Esophagus squamous epithelium (tissue), 5 donors: ENCODE measurements around the gene POLRMT. TPM values are rescaled to one million over a fixed set of nuclear protein-coding genes. Genes with fewer than 3 reads are reported as not detected.

ENCODE experiments used
- DNase-seq: peaks from one replicate; lab custom pipeline; 2025; lab: John Stamatoyannopoulos, UW
- H3K27ac ChIP-seq, 4 donors: fragments of 200-600 bp; sonication (generic); one replicate each; pipeline ENCODE4 v1.5.1; 2016 to 2019; ENCODE audit warnings: mild to moderate bottlenecking in 1 of 4
- H3K27me3 ChIP-seq, 4 donors: fragments of 200-600 bp; sonication (generic); 1 replicate in 3 of 4; 2 replicates in 1 of 4; pipeline versions ENCODE4 v1.5.1 to v1.6.0; 2017 to 2021; ENCODE audit warnings: antibody characterized with exemption in 1 of 4
- H3K36me3 ChIP-seq, 3 donors: fragments of 200-600 bp; sonication (generic); one replicate each; pipeline ENCODE4 v1.5.1; 2016 to 2019
- H3K4me1 ChIP-seq, 3 donors: fragments of 200-600 bp; sonication (generic); one replicate each; pipeline ENCODE4 v1.5.1; 2017 to 2019
- H3K4me3 ChIP-seq, 4 donors: fragments of 200-600 bp; sonication (generic); 1 replicate in 3 of 4; 2 replicates in 1 of 4; pipeline ENCODE4 v1.5.1; 2016 to 2019; ENCODE audit warnings: mild to moderate bottlenecking in 2 of 4, moderate library complexity in 1 of 4
- H3K9me3 ChIP-seq, 3 donors: fragments of 200-600 bp; sonication (generic); one replicate each; pipeline ENCODE4 v1.5.1; 2016 to 2019
- CTCF ChIP-seq, 6 experiments: fragments of 450-650 bp in 4 of 6; fragments of 200-600 bp in 2 of 6; sonication (generic) in 2 of 6; IDR thresholded peaks; one replicate each; pipeline ENCODE4 v1.5.1; 2016 to 2019; ENCODE audit warnings: antibody characterized with exemption in 6 of 6, mild to moderate bottlenecking in 4 of 6, moderate library complexity in 4 of 6
- POLR2A ChIP-seq, 4 donors: fragments of 450-650 bp; IDR thresholded peaks; one replicate each; pipeline ENCODE4 v1.6.1; 2017; ENCODE audit warnings: antibody characterized with exemption in 4 of 4, mild to moderate bottlenecking in 4 of 4, moderate library complexity in 3 of 4
- WGBS, 2 donors: methylation state at CpG; one replicate each; pipeline ENCODE4 v1.1.5; 2018; 5-methylcytosine and 5-hydroxymethylcytosine counted together
- intact Hi-C: fragments of 100-400 bp; cut with DNase I; formaldehyde crosslinking; loops from one replicate; pipeline ENCODE4 v1.15.0; 2022
- total RNA-seq, 4 donors: library from RNA; depleted of rRNA; stranded (reverse); fragments of >200 nt; gene quantifications; one replicate each; pipeline ENCODE4 v1.1.0, GENCODE V29; 2016
- donor health status: DM: yes; HTN: yes; CAD: no.

The POLRMT gene
- total RNA-seq, 4 donors from 2014 or later, result 23.5 to 32.3 (median 25.0) TPM

GRCh38 chr19:679418-680286, 46.3 kb upstream of the POLRMT start:
- Histone ChIP-seq H3K36me3 (no peaks in the 10 kb centered on the region), H3K4me3 (peak overlapping the region; percentile 57 to 95 (median 92)), H3K27ac (peak overlapping the region; percentile 91 to 98 (median 96)), H3K27me3 (peaks cover 0 to 32% (median 0%) of the 10 kb centered on the region in 4 donors), H3K9me3 (no peaks in the 10 kb centered on the region), H3K4me1 (peaks cover 35 to 64% (median 37%) of the 10 kb centered on the region in 3 donors)
- no CpG with 5 or more reads among the region's 69 CpGs for WGBS, 2 donors
- no peak for TF ChIP-seq POLR2A (IDR thresholded peaks at IDR 0.05)
- TF ChIP-seq CTCF (IDR thresholded peaks at IDR 0.05), result no peak
- DNase-seq, result no peak
- intact Hi-C loops, result no loop called here

GRCh38 chr19:678791-679388, 45.6 kb upstream of the POLRMT start:
- 84 to 95% methylated on average over 3 of the region's 16 CpGs for WGBS, 2 donors
- intact Hi-C loops, result no loop called here
- TF ChIP-seq CTCF (IDR thresholded peaks at IDR 0.05) (no peak), POLR2A (IDR thresholded peaks at IDR 0.05) (no peak)
- Histone ChIP-seq H3K9me3 (no peaks in the 10 kb centered on the region), H3K36me3 (no peaks in the 10 kb centered on the region), H3K27ac (peak overlapping the region; percentile 91 to 98 (median 96)), H3K4me3 (peak overlapping the region in 3 of 4 donors; percentile 57 to 95 (median 92)), H3K27me3 (peaks cover 0 to 39% (median 0%) of the 10 kb centered on the region in 4 donors), H3K4me1 (peaks cover 35 to 64% (median 37%) of the 10 kb centered on the region in 3 donors)
- no peak for DNase-seq

- Histone ChIP-seq H3K36me3 (no peaks in the 10 kb centered on the region), H3K27me3 (peaks cover 0 to 41% (median 0%) of the 10 kb centered on the region in 4 donors), H3K4me3 (peak overlapping the region in 3 of 4 donors; percentile 46 to 77 (median 58)), H3K4me1 (peaks cover 35 to 64% (median 37%) of the 10 kb centered on the region in 3 donors), H3K9me3 (no peaks in the 10 kb centered on the region), H3K27ac (peak overlapping the region; percentile 80 to 95 (median 86))
- TF ChIP-seq CTCF (IDR thresholded peaks at IDR 0.05) (no peak), POLR2A (IDR thresholded peaks at IDR 0.05) (no peak)
- 44 to 71% methylated on average over 2 to 6 of the region's 22 CpGs for WGBS, 2 donors
- no peak for DNase-seq
- intact Hi-C loops, result no loop called here
Measured at GRCh38 chr19:677601-678436, 44.5 kb upstream of the POLRMT start.

- Histone ChIP-seq H3K9me3 (no peaks in the 10 kb centered on the region), H3K27me3 (peaks cover 0 to 41% (median 0%) of the 10 kb centered on the region in 4 donors), H3K4me1 (peaks cover 35 to 64% (median 37%) of the 10 kb centered on the region in 3 donors), H3K27ac (peak overlapping the region; percentile 80 to 95 (median 86)), H3K4me3 (peak overlapping the region; percentile 32 to 77 (median 52)), H3K36me3 (no peaks in the 10 kb centered on the region)
- WGBS, 2 donors, result no CpG with 5 or more reads among the region's 15 CpGs
- intact Hi-C loops, result no loop called here
- DNase-seq, result no peak
- TF ChIP-seq CTCF (IDR thresholded peaks at IDR 0.05) (no peak), POLR2A (IDR thresholded peaks at IDR 0.05) (no peak)
Measured at GRCh38 chr19:677201-677600, 43.9 kb upstream of the POLRMT start.
